Panc1 (cell line): ENCODE measurements around the gene PC. TPM values are rescaled to one million over a fixed set of nuclear protein-coding genes. Genes with fewer than 3 reads are reported as not detected.

ENCODE experiments used
- ATAC-seq: fragments of 200-7000 bp; cut with Tn5 transposase; 2 replicates; pipeline ENCODE4 v1.9.1; 2020; ENCODE audit warnings: mild to moderate bottlenecking, moderate library complexity
- BruUV-seq: library from RNA; stranded (reverse); fragments of 400-500 nt; replicated peaks from 2 replicates; lab custom pipeline; 2021; lab: Mats Ljungman, UMichigan
- CTCF ChIA-PET: fragments of 300-600 bp; sonication (Branson Sonifier 250); formaldehyde crosslinking; loops from one replicate; lab custom pipeline; 2022; ENCODE audit warnings: antibody characterized with exemption; lab: Charles Lee
- POLR2A ChIA-PET: fragments of 300-600 bp; sonication (Branson Sonifier 250); formaldehyde crosslinking; loops from one replicate; lab custom pipeline; 2022; ENCODE audit warnings: antibody characterized with exemption; lab: Charles Lee
- DNase-seq: peaks from one replicate; pipeline ENCODE4 v3.0.0-alpha.2; 2010; ENCODE audit warnings: low read depth, low spot score
- H3K27ac ChIP-seq: 2 replicates; pipeline ENCODE4 v1.5.1; 2011; ENCODE audit warnings: mild to moderate bottlenecking, low read length, inconsistent platforms
- H3K27me3 ChIP-seq: fragments of 200-500 bp; sonication (Bioruptor generic); 2 replicates; pipeline ENCODE4 v1.6.0; 2014; ENCODE audit warnings: low read length, inconsistent platforms; ENCODE audit not compliant: control insufficient read depth, insufficient read depth
- H3K36me3 ChIP-seq: fragments of 200-500 bp; sonication (Bioruptor generic); 2 replicates; pipeline ENCODE4 v1.5.1; 2014; ENCODE audit warnings: inconsistent platforms, mild to moderate bottlenecking, low read length, moderate library complexity; ENCODE audit not compliant: control insufficient read depth, insufficient read depth
- H3K4me1 ChIP-seq: 2 replicates; pipeline ENCODE4 v1.5.1; 2011; ENCODE audit warnings: inconsistent platforms, mild to moderate bottlenecking, low read length, moderate library complexity; ENCODE audit not compliant: control insufficient read depth, insufficient read depth
- H3K4me3 ChIP-seq, 2 experiments: 2 replicates each; pipeline ENCODE4 v1.5.1; 2011 to 2012; ENCODE audit warnings: low read depth in 2 of 2, low read length in 2 of 2, mild to moderate bottlenecking in 2 of 2, inconsistent platforms in 1 of 2, moderate library complexity in 1 of 2
- H3K9me3 ChIP-seq: fragments of 200-500 bp; sonication (Bioruptor generic); 2 replicates; pipeline ENCODE4 v1.5.1; 2014; ENCODE audit warnings: low read depth, mild to moderate bottlenecking, inconsistent platforms, low read length, moderate library complexity; ENCODE audit not compliant: control insufficient read depth, insufficient read depth
- POLR2AphosphoS5 ChIP-seq: IDR thresholded peaks from 2 replicates; pipeline ENCODE4 v1.6.1; 2012; ENCODE audit warnings: mild to moderate bottlenecking, low read depth, low read length, moderate library complexity
- SIN3A ChIP-seq: IDR thresholded peaks from 2 replicates; pipeline ENCODE4 v1.6.1; 2012; ENCODE audit warnings: low read depth, mild to moderate bottlenecking, low read length, moderate library complexity, borderline replicate concordance; ENCODE audit not compliant: insufficient read depth
- TCF7L2 ChIP-seq: IDR thresholded peaks from 2 replicates; pipeline ENCODE4 v1.6.1; 2011; ENCODE audit warnings: mild to moderate bottlenecking, low read depth, low read length, inconsistent platforms
- in situ Hi-C: cut with HindIII; loops from 2 replicates; pipeline ENCODE4 v1.10.0; 2016; ENCODE audit warnings: low sequenced_read_pairs, low pct_unique_long_range_greater_than_20kb
- intact Hi-C: fragments of 100-400 bp; cut with micrococcal nuclease; formaldehyde crosslinking; loops from one replicate; pipeline ENCODE4 v1.10.0; 2022; ENCODE audit not compliant: unreplicated experiment
- total RNA-seq: library from RNA; stranded (reverse); gene quantifications from one replicate; pipeline ENCODE4 v1.2.1, GENCODE V29; 2021; ENCODE audit not compliant: unreplicated experiment
- TF ChIP-seq, protein P1 (sequence below), 2 experiments: IDR thresholded peaks; 2 replicates each; pipeline ENCODE4 v1.6.1; 2011 to 2012; ENCODE audit warnings: low read depth in 2 of 2, control low read depth in 1 of 2, low read length in 1 of 2, mild to moderate bottlenecking in 1 of 2, moderate library complexity in 1 of 2; ENCODE audit not compliant: insufficient read depth in 1 of 2
- TF ChIP-seq, protein P2 (sequence below): fragments of 450-650 bp; IDR thresholded peaks from 2 replicates; pipeline ENCODE4 v1.5.1; 2017; ENCODE audit warnings: mild to moderate bottlenecking

PC gene
- total RNA-seq, 1 experiment from 2014 or later: 12.8 TPM

DNA sequence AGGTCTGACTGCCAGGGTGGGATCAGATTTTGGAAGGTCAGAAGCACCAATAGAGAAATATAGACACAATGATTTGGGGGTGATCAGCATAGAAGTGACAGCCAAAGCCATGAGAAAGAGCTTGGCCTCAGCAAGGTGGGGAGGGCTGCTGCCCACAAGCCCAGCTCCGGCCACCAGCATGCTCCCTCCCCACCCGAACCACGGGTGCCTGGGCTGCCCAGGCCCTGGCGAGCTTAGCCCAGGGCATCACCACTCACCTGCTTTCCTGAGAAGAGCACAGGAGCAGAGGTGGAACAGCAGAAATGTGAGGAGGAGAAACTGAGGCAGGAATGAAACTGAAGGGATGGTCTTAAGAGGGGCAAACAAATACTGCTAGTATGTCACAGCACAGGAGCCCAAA lies 52.6 kb downstream of the PC start:
- BruUV-seq: no TSS peak

DNA sequence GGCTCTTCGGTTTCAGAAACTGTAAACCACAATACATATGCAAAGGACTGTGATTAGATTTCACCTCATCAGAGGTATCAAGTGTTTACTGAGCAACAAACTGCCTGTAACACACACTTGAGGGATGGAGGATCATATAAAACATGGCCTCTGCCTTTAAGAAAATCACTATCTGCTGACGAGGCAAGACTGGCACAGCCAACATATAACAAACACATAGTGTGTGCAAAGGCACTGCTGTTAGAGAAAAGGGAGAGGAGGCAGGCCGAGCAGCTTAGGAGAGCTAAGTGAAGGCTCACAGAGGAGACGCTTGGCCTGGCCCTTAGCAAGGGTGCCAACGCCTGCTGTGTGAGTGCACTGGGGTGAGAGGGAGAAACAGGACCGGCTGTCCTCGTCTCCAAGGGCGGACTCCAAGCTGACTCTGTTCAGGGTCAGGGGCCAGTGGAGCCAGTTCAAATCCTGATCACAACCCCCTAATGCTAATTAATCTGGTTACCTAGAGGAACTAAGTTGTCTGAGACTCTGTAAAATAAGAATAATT lies 53.1 kb downstream of the PC start:
- no TSS peak for BruUV-seq
- DNase-seq (no peak), ATAC-seq (peak; percentile 49; the same call in 1 of the 2 replicates)
- Histone ChIP-seq H3K36me3 (no peaks in the 10 kb centered on the region), H3K27ac (no peak overlapping the region; the same call in 1 of the 2 replicates), H3K27me3 (no peaks in the 10 kb centered on the region), H3K4me3 (no peak overlapping the region), H3K4me1 (peaks cover 15% of the 10 kb centered on the region), H3K9me3 (no peaks in the 10 kb centered on the region)
- in situ Hi-C loops: no loop called here
- TF ChIP-seq SIN3A: no peak
- TF ChIP-seq TCF7L2: no peak
- TF ChIP-seq POLR2AphosphoS5: no peak
- TF ChIP-seq, protein P1, sequence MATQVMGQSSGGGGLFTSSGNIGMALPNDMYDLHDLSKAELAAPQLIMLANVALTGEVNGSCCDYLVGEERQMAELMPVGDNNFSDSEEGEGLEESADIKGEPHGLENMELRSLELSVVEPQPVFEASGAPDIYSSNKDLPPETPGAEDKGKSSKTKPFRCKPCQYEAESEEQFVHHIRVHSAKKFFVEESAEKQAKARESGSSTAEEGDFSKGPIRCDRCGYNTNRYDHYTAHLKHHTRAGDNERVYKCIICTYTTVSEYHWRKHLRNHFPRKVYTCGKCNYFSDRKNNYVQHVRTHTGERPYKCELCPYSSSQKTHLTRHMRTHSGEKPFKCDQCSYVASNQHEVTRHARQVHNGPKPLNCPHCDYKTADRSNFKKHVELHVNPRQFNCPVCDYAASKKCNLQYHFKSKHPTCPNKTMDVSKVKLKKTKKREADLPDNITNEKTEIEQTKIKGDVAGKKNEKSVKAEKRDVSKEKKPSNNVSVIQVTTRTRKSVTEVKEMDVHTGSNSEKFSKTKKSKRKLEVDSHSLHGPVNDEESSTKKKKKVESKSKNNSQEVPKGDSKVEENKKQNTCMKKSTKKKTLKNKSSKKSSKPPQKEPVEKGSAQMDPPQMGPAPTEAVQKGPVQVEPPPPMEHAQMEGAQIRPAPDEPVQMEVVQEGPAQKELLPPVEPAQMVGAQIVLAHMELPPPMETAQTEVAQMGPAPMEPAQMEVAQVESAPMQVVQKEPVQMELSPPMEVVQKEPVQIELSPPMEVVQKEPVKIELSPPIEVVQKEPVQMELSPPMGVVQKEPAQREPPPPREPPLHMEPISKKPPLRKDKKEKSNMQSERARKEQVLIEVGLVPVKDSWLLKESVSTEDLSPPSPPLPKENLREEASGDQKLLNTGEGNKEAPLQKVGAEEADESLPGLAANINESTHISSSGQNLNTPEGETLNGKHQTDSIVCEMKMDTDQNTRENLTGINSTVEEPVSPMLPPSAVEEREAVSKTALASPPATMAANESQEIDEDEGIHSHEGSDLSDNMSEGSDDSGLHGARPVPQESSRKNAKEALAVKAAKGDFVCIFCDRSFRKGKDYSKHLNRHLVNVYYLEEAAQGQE (IDR thresholded peaks at IDR 0.05; ENCODE audit: insufficient read depth in 1 of 2, low read depth in 2 of 2, low read length in 1 of 2): no peak
- TF ChIP-seq, protein P2, sequence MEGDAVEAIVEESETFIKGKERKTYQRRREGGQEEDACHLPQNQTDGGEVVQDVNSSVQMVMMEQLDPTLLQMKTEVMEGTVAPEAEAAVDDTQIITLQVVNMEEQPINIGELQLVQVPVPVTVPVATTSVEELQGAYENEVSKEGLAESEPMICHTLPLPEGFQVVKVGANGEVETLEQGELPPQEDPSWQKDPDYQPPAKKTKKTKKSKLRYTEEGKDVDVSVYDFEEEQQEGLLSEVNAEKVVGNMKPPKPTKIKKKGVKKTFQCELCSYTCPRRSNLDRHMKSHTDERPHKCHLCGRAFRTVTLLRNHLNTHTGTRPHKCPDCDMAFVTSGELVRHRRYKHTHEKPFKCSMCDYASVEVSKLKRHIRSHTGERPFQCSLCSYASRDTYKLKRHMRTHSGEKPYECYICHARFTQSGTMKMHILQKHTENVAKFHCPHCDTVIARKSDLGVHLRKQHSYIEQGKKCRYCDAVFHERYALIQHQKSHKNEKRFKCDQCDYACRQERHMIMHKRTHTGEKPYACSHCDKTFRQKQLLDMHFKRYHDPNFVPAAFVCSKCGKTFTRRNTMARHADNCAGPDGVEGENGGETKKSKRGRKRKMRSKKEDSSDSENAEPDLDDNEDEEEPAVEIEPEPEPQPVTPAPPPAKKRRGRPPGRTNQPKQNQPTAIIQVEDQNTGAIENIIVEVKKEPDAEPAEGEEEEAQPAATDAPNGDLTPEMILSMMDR: no peak
- intact Hi-C loops: no loop called here
- ChIA-PET CTCF (no interaction called here), POLR2A (no interaction called here)

More for the DNA sequence above, 52.6 kb downstream of the PC start:
- TF ChIP-seq TCF7L2 (no peak), POLR2AphosphoS5 (no peak), SIN3A (no peak)
- TF ChIP-seq, protein P1 (IDR thresholded peaks at IDR 0.05; ENCODE audit: insufficient read depth in 1 of 2, low read depth in 2 of 2, low read length in 1 of 2): no peak
- TF ChIP-seq, protein P2: no peak
- Histone ChIP-seq H3K27ac (no peak overlapping the region; the same call in 1 of the 2 replicates), H3K36me3 (no peaks in the 10 kb centered on the region), H3K9me3 (no peaks in the 10 kb centered on the region), H3K27me3 (no peaks in the 10 kb centered on the region), H3K4me1 (peaks cover 15% of the 10 kb centered on the region), H3K4me3 (no peak overlapping the region)
- ChIA-PET CTCF (no interaction called here), POLR2A (no interaction called here)
- DNase-seq (no peak), ATAC-seq (no peak)
- in situ Hi-C loops: no loop called here
- intact Hi-C loops: no loop called here
